ENCODE data around the gene COG7. TPM values are rescaled to one million over a fixed set of nuclear protein-coding genes. Genes with fewer than 3 reads are reported as not detected.
A peak's percentile ranks its signal among the peaks of the same experiment; 100 is the strongest.

Gene COG7
- total RNA-seq, 1 experiment from 2014 or later: 13.5 TPM

- Histone ChIP-seq H3K4me2 (ENCODE audit: low read length) (no peak overlapping the region), H3K4me3 (ENCODE audit: low read length) (no peak overlapping the region), H3K9me3 (ENCODE audit: low read length) (no peaks in the 10 kb centered on the region), H3K9me2 (replicated peaks; ENCODE audit: low read length) (no peaks in the 10 kb centered on the region), H3K4me1 (ENCODE audit: insufficient read depth, low read length) (no peaks in the 10 kb centered on the region), H3K27ac (ENCODE audit: low read length) (no peak overlapping the region), H3K36me3 (ENCODE audit: low read depth, low read length) (peaks cover 12% of the 10 kb centered on the region; the same call in 1 of the 2 replicates), H3K9ac (ENCODE audit: low read length) (no peak overlapping the region), H3F3A (ENCODE audit: low read length, unreplicated experiment) (no peaks in the 10 kb centered on the region), H3K27me3 (ENCODE audit: low read length) (no peaks in the 10 kb centered on the region), H2AFZ (ENCODE audit: low read length) (no peak overlapping the region), H4K20me1 (ENCODE audit: low read length) (no peaks in the 10 kb centered on the region), H3K79me2 (ENCODE audit: low read length) (no peaks in the 10 kb centered on the region)
- TF ChIP-seq EZH2 (IDR thresholded peaks at IDR 0.05; ENCODE audit: low read length, unreplicated experiment) (no peak), EZH2phosphoT487 (IDR thresholded peaks at IDR 0.05; ENCODE audit: borderline replicate concordance, low read length) (no peak)
- TF ChIP-seq, protein P1, sequence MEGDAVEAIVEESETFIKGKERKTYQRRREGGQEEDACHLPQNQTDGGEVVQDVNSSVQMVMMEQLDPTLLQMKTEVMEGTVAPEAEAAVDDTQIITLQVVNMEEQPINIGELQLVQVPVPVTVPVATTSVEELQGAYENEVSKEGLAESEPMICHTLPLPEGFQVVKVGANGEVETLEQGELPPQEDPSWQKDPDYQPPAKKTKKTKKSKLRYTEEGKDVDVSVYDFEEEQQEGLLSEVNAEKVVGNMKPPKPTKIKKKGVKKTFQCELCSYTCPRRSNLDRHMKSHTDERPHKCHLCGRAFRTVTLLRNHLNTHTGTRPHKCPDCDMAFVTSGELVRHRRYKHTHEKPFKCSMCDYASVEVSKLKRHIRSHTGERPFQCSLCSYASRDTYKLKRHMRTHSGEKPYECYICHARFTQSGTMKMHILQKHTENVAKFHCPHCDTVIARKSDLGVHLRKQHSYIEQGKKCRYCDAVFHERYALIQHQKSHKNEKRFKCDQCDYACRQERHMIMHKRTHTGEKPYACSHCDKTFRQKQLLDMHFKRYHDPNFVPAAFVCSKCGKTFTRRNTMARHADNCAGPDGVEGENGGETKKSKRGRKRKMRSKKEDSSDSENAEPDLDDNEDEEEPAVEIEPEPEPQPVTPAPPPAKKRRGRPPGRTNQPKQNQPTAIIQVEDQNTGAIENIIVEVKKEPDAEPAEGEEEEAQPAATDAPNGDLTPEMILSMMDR (conservative IDR thresholded peaks at IDR 0.05; ENCODE audit: low read depth, low read length): no peak
- intact Hi-C loops (cut with micrococcal nuclease): loop anchor here (10.0 kb wide), 1 partner anchor 348 kb away; no protein-coding TSS in a partner anchor
- no TSS peak for BruUV-seq (replicated peaks)
- DNase-seq (no peak), ATAC-seq (no peak)
- POLR2A ChIA-PET (ENCODE audit: unreplicated experiment): no interaction called here
- CTCF ChIA-PET: interaction anchor here (0.6 to 1.0 kb wide), 3 partner anchors 8 to 42 kb away, joined by 3 to 6 read pairs (median 3); no protein-coding TSS in a partner anchor
Observed at GRCh38 chr16:23432176-23433128, 20.5 kb downstream of the COG7 start.

DNA sequence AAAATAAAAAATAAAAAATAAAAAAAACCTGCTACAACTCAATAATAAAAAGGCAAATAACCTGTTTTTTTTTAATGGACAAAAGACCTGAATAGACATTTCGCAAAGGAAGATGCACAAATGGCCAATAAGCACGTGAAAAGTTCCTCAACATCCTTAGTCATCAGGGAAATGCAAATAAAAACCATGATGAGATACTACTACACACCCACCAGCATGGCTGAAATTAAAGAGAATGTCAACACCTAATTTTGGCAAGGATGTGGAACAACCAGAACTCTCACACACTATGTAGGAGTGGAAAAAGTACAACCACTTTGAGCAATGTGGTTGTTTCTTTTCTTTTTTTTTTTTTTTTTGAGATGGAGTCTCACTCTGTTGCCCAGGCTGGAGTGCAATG, 24.6 kb downstream of the COG7 start:
- no peak overlapping the region for H3K4me2 ChIP-seq (ENCODE audit: low read length)
- H3F3A ChIP-seq (ENCODE audit: low read length, unreplicated experiment): no peaks in the 10 kb centered on the region
- H4K20me1 ChIP-seq (ENCODE audit: low read length): no peaks in the 10 kb centered on the region
- no peak overlapping the region for H3K27ac ChIP-seq (ENCODE audit: low read length)
- POLR2A ChIA-PET (ENCODE audit: unreplicated experiment): no interaction called here
- H3K36me3 ChIP-seq (ENCODE audit: low read depth, low read length): peaks cover 4% of the 10 kb centered on the region; the same call in 1 of the 2 replicates
- no peaks in the 10 kb centered on the region for H3K79me2 ChIP-seq (ENCODE audit: low read length)
- intact Hi-C loops (cut with micrococcal nuclease): no loop called here
- H3K27me3 ChIP-seq (ENCODE audit: low read length): no peaks in the 10 kb centered on the region
- no peak overlapping the region for H3K9ac ChIP-seq (ENCODE audit: low read length)
- TF ChIP-seq, protein P1 (conservative IDR thresholded peaks at IDR 0.05; ENCODE audit: low read depth, low read length): no peak
- TF ChIP-seq EZH2phosphoT487 (IDR thresholded peaks at IDR 0.05; ENCODE audit: borderline replicate concordance, low read length) (no peak), EZH2 (IDR thresholded peaks at IDR 0.05; ENCODE audit: low read length, unreplicated experiment) (no peak)
- BruUV-seq (replicated peaks): no TSS peak
- H3K9me2 ChIP-seq (replicated peaks; ENCODE audit: low read length): no peaks in the 10 kb centered on the region
- no peak overlapping the region for H2AFZ ChIP-seq (ENCODE audit: low read length)
- H3K4me1 ChIP-seq (ENCODE audit: insufficient read depth, low read length): peaks cover 16% of the 10 kb centered on the region
- no peak for ATAC-seq
- no peaks in the 10 kb centered on the region for H3K9me3 ChIP-seq (ENCODE audit: low read length)
- DNase-seq: peak; percentile 10
- H3K4me3 ChIP-seq (ENCODE audit: low read length): no peak overlapping the region
- CTCF ChIA-PET: no interaction called here
